GM13976 (cell line): ENCODE data around the gene GRAMD2A.
"Not testable (repeated sequence)": the region's sequence is repeated elsewhere in the genome, so short reads cannot be mapped to it uniquely, and the experiment has no call there.

ENCODE experiments used
- DNase-seq: peaks from one replicate; pipeline ENCODE4 v3.0.0; 2012; ENCODE audit warnings: low spot score
- CTCF ChIP-seq: IDR thresholded peaks from 2 replicates; pipeline ENCODE4 v1.5.1; 2012; ENCODE audit warnings: borderline replicate concordance, mild to moderate bottlenecking; ENCODE audit not compliant: insufficient read depth; ENCODE audit errors: extremely low read depth, missing control alignments, control extremely low read depth
- in situ Hi-C: fragments of 300-500 bp; cut with MboI; formaldehyde crosslinking; loops from one replicate; pipeline ENCODE4 v1.12.0; 2022; ENCODE audit warnings: low sequenced_read_pairs, mixed read lengths, inconsistent platforms; ENCODE audit not compliant: unreplicated experiment

Gene GRAMD2A

GRCh38 chr15:72175186-72176044 lies 22.2 kb downstream of the GRAMD2A start:
- in situ Hi-C loops: no loop called here
- no peak for TF ChIP-seq CTCF
- DNase-seq: no peak

DNA sequence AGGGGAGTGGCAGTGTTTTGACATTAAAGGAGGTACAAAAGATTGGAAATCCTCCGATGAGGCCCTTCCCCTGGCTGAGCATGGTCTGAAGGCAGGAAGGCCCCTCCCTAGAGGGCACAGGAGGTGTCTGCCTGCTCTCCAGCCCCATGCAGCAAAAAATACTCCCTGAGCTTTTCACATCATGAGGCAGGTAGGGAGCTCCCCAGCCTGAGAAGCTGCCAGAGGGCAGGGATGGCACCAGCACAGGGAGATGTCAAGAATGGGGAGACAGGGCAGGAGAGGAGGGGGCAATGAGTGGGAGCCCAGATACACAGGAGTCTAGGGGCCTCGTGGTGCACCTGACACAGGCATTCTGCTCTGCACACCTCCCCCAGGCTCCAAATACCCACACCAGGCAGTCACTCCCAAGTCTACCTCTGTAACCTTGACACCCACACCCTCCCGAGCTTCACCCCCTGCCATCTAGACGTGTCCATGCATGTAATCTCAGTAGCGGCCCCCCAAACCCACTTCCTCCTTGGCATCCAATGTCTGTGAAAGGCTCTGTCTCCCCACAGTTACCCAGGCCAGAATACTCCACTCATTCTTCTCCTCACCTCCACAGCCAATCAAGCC lies 22.9 kb downstream of the GRAMD2A start:
- in situ Hi-C loops: loop anchor here (25.0 kb wide), 1 partner anchor 712 kb away; no protein-coding TSS in a partner anchor
- TF ChIP-seq CTCF: no peak
- no peak for DNase-seq

GRCh38 chr15:72173864-72174550 lies 23.6 kb downstream of the GRAMD2A start:
- no peak for TF ChIP-seq CTCF
- DNase-seq: no peak
- in situ Hi-C loops: loop anchor here (25.0 kb wide), 1 partner anchor 712 kb away; no protein-coding TSS in a partner anchor

DNA sequence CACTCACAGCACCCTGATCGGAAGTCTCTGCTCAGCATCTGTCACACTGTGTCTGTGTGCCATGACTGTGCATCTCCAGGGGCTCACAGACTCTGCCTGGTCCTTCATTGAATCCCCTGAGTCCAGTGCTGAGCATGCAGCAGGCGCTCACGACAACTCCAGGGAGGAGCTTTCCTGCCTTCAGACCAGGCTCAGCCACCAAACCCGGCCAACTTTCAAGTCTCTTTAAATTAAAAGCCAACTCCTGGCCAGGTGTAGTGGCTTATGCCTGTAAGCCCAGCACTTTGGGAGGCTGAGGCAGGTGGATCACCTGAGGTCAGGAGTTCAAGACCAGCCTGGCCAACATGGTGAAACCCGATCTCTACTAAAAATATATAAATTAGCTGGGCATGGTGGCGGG lies 24.2 kb downstream of the GRAMD2A start:
- in situ Hi-C loops: loop anchor here (25.0 kb wide), 1 partner anchor 711 kb away; no protein-coding TSS in a partner anchor
- DNase-seq: no peak
- no peak for TF ChIP-seq CTCF

- no peak for DNase-seq
- in situ Hi-C loops: loop anchor here (25.0 kb wide), 1 partner anchor 710 kb away; no protein-coding TSS in a partner anchor
- TF ChIP-seq CTCF: no peak
Measured at GRCh38 chr15:72172796-72173195, 24.8 kb downstream of the GRAMD2A start.

DNA sequence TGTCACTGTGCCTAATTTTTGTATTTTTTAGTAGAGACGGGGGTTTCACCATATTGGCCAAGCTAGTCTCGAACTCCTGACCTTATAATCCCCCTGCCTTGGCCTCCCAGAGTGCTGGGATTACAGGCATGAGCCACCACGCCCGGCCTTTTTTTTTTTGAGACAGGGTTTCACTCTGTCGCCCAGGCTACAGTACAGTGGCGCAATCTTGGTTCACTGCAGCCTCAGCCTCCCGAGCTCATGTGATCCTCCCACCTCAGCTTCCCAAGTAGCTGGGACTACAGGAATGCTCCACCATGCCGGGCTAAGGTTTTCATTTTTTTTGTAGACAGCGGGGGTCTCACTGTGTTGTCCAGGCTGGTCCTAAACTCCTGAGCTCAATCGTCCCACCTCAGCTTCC lies 25.6 kb downstream of the GRAMD2A start:
- in situ Hi-C loops: loop anchor here (25.0 kb wide), 1 partner anchor 710 kb away; no protein-coding TSS in a partner anchor
- DNase-seq: not testable (repeated sequence)
